HepG2 (cell line): ENCODE results near the gene VTN. TPM values are rescaled to one million over a fixed set of nuclear protein-coding genes. Genes with fewer than 3 reads are reported as not detected.
A peak's percentile ranks its signal among the peaks of the same experiment; 100 is the strongest.

Experiments used
- ATF5 ChIP-seq: sonication (generic); formaldehyde crosslinking; IDR thresholded peaks from 2 replicates; pipeline ENCODE4 v1.4.0; 2020; ENCODE audit warnings: mild to moderate bottlenecking, low read depth, missing genetic modification reagents
- DZIP1 ChIP-seq: sonication (generic); formaldehyde crosslinking; IDR thresholded peaks from 2 replicates; pipeline ENCODE4 v1.5.0; 2020; ENCODE audit warnings: mild to moderate bottlenecking, missing genetic modification reagents
- ELK4 ChIP-seq: sonication (generic); formaldehyde crosslinking; IDR thresholded peaks from 2 replicates; pipeline ENCODE4 v1.9.0; 2021; ENCODE audit warnings: missing genetic modification reagents, borderline replicate concordance
- KAT7 ChIP-seq: IDR thresholded peaks from 2 replicates; pipeline ENCODE4 v1.6.1; 2018; ENCODE audit warnings: borderline replicate concordance, missing compliant biosample characterization
- MTERF4 ChIP-seq: sonication (generic); formaldehyde crosslinking; IDR thresholded peaks from 2 replicates; pipeline ENCODE4 v1.8.0; 2023; ENCODE audit warnings: mild to moderate bottlenecking, missing genetic modification reagents
- PAF1 ChIP-seq: IDR thresholded peaks from 2 replicates; pipeline ENCODE4 v1.6.1; 2016; ENCODE audit warnings: missing genetic modification reagents, missing compliant biosample characterization
- RBFOX2 ChIP-seq: fragments of 200-400 bp; formaldehyde crosslinking; IDR thresholded peaks from 2 replicates; pipeline ENCODE4 v1.6.1; 2017; ENCODE audit warnings: low read depth, mild to moderate bottlenecking, low read length
- RXRB ChIP-seq: IDR thresholded peaks from 2 replicates; pipeline ENCODE4 v1.6.1; 2016; ENCODE audit warnings: borderline replicate concordance, missing genetic modification reagents, missing compliant biosample characterization
- SP140L ChIP-seq: sonication (generic); formaldehyde crosslinking; IDR thresholded peaks from 2 replicates; pipeline ENCODE4 v1.4.0; 2020; ENCODE audit warnings: missing genetic modification reagents, borderline replicate concordance
- TFDP1 ChIP-seq: IDR thresholded peaks from 2 replicates; pipeline ENCODE4 v1.6.1; 2016; ENCODE audit warnings: missing compliant biosample characterization, missing genetic modification reagents, borderline replicate concordance
- U2AF2 ChIP-seq: fragments of 200-400 bp; formaldehyde crosslinking; IDR thresholded peaks from 2 replicates; pipeline ENCODE4 v1.6.1; 2017; ENCODE audit warnings: low read depth, mild to moderate bottlenecking, low read length
- USF2 ChIP-seq, 2 experiments: sonication (generic) in 1 of 2; formaldehyde crosslinking in 1 of 2; IDR thresholded peaks; 2 replicates each; pipeline versions ENCODE4 v1.5.1 to v1.6.1; 2011 to 2020; ENCODE audit warnings: borderline replicate concordance in 1 of 2, low read depth in 1 of 2, low read length in 1 of 2, mild to moderate bottlenecking in 1 of 2, missing genetic modification reagents in 1 of 2, moderate library complexity in 1 of 2
- ZNF280D ChIP-seq: sonication (generic); formaldehyde crosslinking; IDR thresholded peaks from 2 replicates; pipeline ENCODE4 v1.5.1; 2020; ENCODE audit warnings: mild to moderate bottlenecking, missing genetic modification reagents
- ZNF468 ChIP-seq: sonication (generic); formaldehyde crosslinking; IDR thresholded peaks from 2 replicates; pipeline ENCODE4 v1.8.0; 2022; ENCODE audit warnings: mild to moderate bottlenecking, moderate library complexity, missing genetic modification reagents
- polyA plus RNA-seq, 8 experiments: library from polyadenylated mRNA; depleted of rRNA in 3 of 8; stranded (reverse) in 7 of 8; unstranded in 1 of 8; fragments of >200 nt; fragmentation: Illumina TruSeq in 4 of 8; extraction: Trizol in 4 of 8; gene quantifications; 2 replicates each; pipeline versions ENCODE4 v1.2.1 to v1.2.3, GENCODE V29; 2011 to 2016; ENCODE audit warnings: low read depth in 4 of 8, missing spikeins in 1 of 8, mixed read lengths in 1 of 8; ENCODE audit not compliant: insufficient read depth in 1 of 8
- total RNA-seq, 5 experiments: library from RNA; depleted of rRNA; stranded (reverse); fragments of >200 nt; fragmentation: Illumina TruSeq; extraction: Trizol; gene quantifications; 2 replicates each; pipeline ENCODE4 v1.2.3, GENCODE V29; 2016; ENCODE audit warnings: low read depth in 1 of 5

Gene VTN
- total and polyA plus RNA-seq, 2 of the 13 experiments (the other 11 are each of a cell fraction or from before 2014, with no cell fraction given) = 108 to 131 TPM

- TF ChIP-seq ELK4 (CRISPR knock-in tag) = no peak
- TF ChIP-seq U2AF2 = no peak
- peak; percentile 93 for TF ChIP-seq RBFOX2
- no peak for TF ChIP-seq ATF5 (CRISPR knock-in tag)
- TF ChIP-seq USF2 (IDR thresholded peaks at IDR 0.05; ENCODE audit: low read depth, low read length) = no peak
- TF ChIP-seq USF2 (CRISPR knock-in tag; IDR thresholded peaks at IDR 0.05; ENCODE audit: borderline replicate concordance) = no peak
- no peak for TF ChIP-seq KAT7 (CRISPR knock-in tag)
- TF ChIP-seq DZIP1 (CRISPR knock-in tag) = no peak
- no peak for TF ChIP-seq ZNF468 (CRISPR knock-in tag)
- TF ChIP-seq SP140L (CRISPR knock-in tag) = no peak
- TF ChIP-seq ZNF280D (CRISPR knock-in tag) = no peak
- TF ChIP-seq PAF1 (CRISPR knock-in tag) = no peak
- TF ChIP-seq MTERF4 (CRISPR knock-in tag) = no peak
- peak; percentile 23; the same call in 1 of the 2 replicates for TF ChIP-seq TFDP1
- TF ChIP-seq RXRB (CRISPR knock-in tag) = 0 out of 2 replicates have a peak, but pooled peaks have one; percentile 21
Measured at GRCh38 chr17:28405632-28406472, 35.7 kb upstream of the VTN start, which contains the start of gene SLC46A1 (continued).
